HepG2 (cell line): ENCODE measurements around the gene ZC3H7B. TPM values are rescaled to one million over a fixed set of nuclear protein-coding genes. Genes with fewer than 3 reads are reported as not detected.

Experiments used
- ATAC-seq: fragments of 200-7000 bp; cut with Tn5 transposase; 3 replicates; pipeline ENCODE4 v1.9.1; 2020; ENCODE audit warnings: mild to moderate bottlenecking, moderate library complexity
- BruUV-seq: library from RNA; stranded (reverse); fragments of 400-500 nt; replicated peaks from 2 replicates; lab custom pipeline; 2021; lab: Mats Ljungman, UMichigan
- CTCF ChIA-PET: fragments of 300-600 bp; formaldehyde crosslinking; extraction: SDS; loops from one replicate; lab custom pipeline; 2021; ENCODE audit warnings: low total read pairs, inconsistent platforms, low intra/inter-chr PET ratio; lab: Yijun Ruan, JAX
- POLR2A ChIA-PET: fragments of 350-600 bp; sonication (Branson Sonifier 250); formaldehyde crosslinking; loops from one replicate; lab custom pipeline; 2020; ENCODE audit warnings: antibody characterized with exemption, inconsistent platforms; lab: Yijun Ruan, JAX
- DNase-seq: peaks from one replicate; pipeline ENCODE4 v3.0.0-alpha.2; 2015; ENCODE audit warnings: low spot score
- FAIRE-seq: peaks from 3 replicates; lab custom pipeline; 2011; peaks lifted over from hg19 to GRCh38; lab: Jason Lieb, UNC
- H2AFZ ChIP-seq: one replicate; pipeline ENCODE4 v1.6.1; 2011; ENCODE audit warnings: low read length, inconsistent platforms
- H3K27ac ChIP-seq: fragments of 300-600 bp; 3 replicates; pipeline ENCODE4 v1.8.0; 2011; ENCODE audit warnings: mixed run types, mild to moderate bottlenecking, mixed read lengths, low read length, inconsistent platforms; ENCODE audit not compliant: insufficient read depth; ENCODE audit errors: extremely low read length
- H3K27me3 ChIP-seq, 2 experiments: fragments of 200-600 bp in 1 of 2; 2 replicates in 1 of 2; 3 replicates in 1 of 2; pipeline versions ENCODE4 v1.6.0 to v1.8.0; 2011; ENCODE audit warnings: low read length in 2 of 2, mild to moderate bottlenecking in 2 of 2, moderate library complexity in 2 of 2, inconsistent platforms in 1 of 2; ENCODE audit not compliant: insufficient read depth in 2 of 2, control insufficient read depth in 1 of 2
- H3K36me3 ChIP-seq, 2 experiments: fragments of 200-600 bp in 1 of 2; replicated peaks in 1 of 2; 2 replicates in 1 of 2; 3 replicates in 1 of 2; pipeline versions ENCODE4 v1.5.1 to v1.8.0; 2011; ENCODE audit warnings: low read length in 2 of 2, inconsistent platforms in 1 of 2; ENCODE audit not compliant: insufficient read depth in 2 of 2, control insufficient read depth in 1 of 2
- H3K4me1 ChIP-seq: 2 replicates; pipeline ENCODE4 v1.5.1; 2012; ENCODE audit warnings: low read length, inconsistent platforms; ENCODE audit not compliant: insufficient read depth
- H3K4me2 ChIP-seq: 2 replicates; pipeline ENCODE4 v1.6.0; 2011; ENCODE audit warnings: low read depth, low read length, inconsistent platforms
- H3K4me3 ChIP-seq, 3 experiments: fragments of 200-600 bp in 1 of 3; sonication (generic), shearing (Covaris generic) in 1 of 3; replicated peaks in 1 of 3; 2 replicates each; pipeline ENCODE4 v1.5.1; 2011 to 2016; ENCODE audit warnings: low read length in 3 of 3, inconsistent platforms in 2 of 3, low read depth in 2 of 3, mild to moderate bottlenecking in 2 of 3, control low read depth in 1 of 3, mixed read lengths in 1 of 3; ENCODE audit not compliant: insufficient read depth in 1 of 3
- H3K79me2 ChIP-seq: one replicate; pipeline ENCODE4 v1.6.1; 2011; ENCODE audit warnings: low read length, inconsistent platforms; ENCODE audit not compliant: insufficient read depth
- H3K9ac ChIP-seq: 2 replicates; pipeline ENCODE4 v1.6.0; 2011; ENCODE audit warnings: mild to moderate bottlenecking, low read depth, low read length, inconsistent platforms; ENCODE audit not compliant: insufficient read depth
- H3K9me3 ChIP-seq: 2 replicates; pipeline ENCODE4 v1.5.1; 2012; ENCODE audit warnings: mild to moderate bottlenecking, low read length
- H4K20me1 ChIP-seq: 2 replicates; pipeline ENCODE4 v1.6.0; 2011; ENCODE audit warnings: inconsistent platforms, mild to moderate bottlenecking, low read length, moderate library complexity; ENCODE audit not compliant: insufficient read depth
- DMAP1 ChIP-seq: IDR thresholded peaks from 2 replicates; pipeline ENCODE4 v1.6.1; 2016
- ZNF138 ChIP-seq: sonication (generic); formaldehyde crosslinking; IDR thresholded peaks from 2 replicates; pipeline ENCODE4 v1.5.0; 2020; ENCODE audit warnings: mild to moderate bottlenecking, low read depth, missing genetic modification reagents
- ZNF292 ChIP-seq: sonication (generic); formaldehyde crosslinking; IDR thresholded peaks from 2 replicates; pipeline ENCODE4 v1.8.1; 2022; ENCODE audit warnings: mild to moderate bottlenecking, low read depth, missing genetic modification reagents, borderline replicate concordance
- WGBS: methylation state at CpG from one replicate; pipeline ENCODE4 v1.1.6; 2017; ENCODE audit warnings: low lambda C conversion rate; 5-methylcytosine and 5-hydroxymethylcytosine counted together
- in situ Hi-C: cut with HindIII; loops from 2 replicates; pipeline ENCODE4 v1.10.0; 2017; ENCODE audit warnings: low pct_unique_long_range_greater_than_20kb; ENCODE audit not compliant: extremely low pct_ligation_motif_present
- intact Hi-C: fragments of 100-400 bp; cut with micrococcal nuclease; formaldehyde crosslinking; loops from one replicate; pipeline ENCODE4 v1.10.0; 2022; ENCODE audit not compliant: unreplicated experiment
- polyA plus RNA-seq, 8 experiments: library from polyadenylated mRNA; depleted of rRNA in 3 of 8; stranded (reverse) in 7 of 8; unstranded in 1 of 8; fragments of >200 nt; fragmentation: Illumina TruSeq in 4 of 8; extraction: Trizol in 4 of 8; gene quantifications; 2 replicates each; pipeline versions ENCODE4 v1.2.1 to v1.2.3, GENCODE V29; 2011 to 2016; ENCODE audit warnings: low read depth in 4 of 8, missing spikeins in 1 of 8, mixed read lengths in 1 of 8; ENCODE audit not compliant: insufficient read depth in 1 of 8
- total RNA-seq, 5 experiments: library from RNA; depleted of rRNA; stranded (reverse); fragments of >200 nt; fragmentation: Illumina TruSeq; extraction: Trizol; gene quantifications; 2 replicates each; pipeline ENCODE4 v1.2.3, GENCODE V29; 2016; ENCODE audit warnings: low read depth in 1 of 5
- TF ChIP-seq, protein P1 (sequence below): sonication (generic); formaldehyde crosslinking; IDR thresholded peaks from 2 replicates; pipeline ENCODE4 v1.9.0; 2021; ENCODE audit warnings: missing genetic modification reagents, borderline replicate concordance
- TF ChIP-seq, protein P2 (sequence below): sonication (generic); formaldehyde crosslinking; IDR thresholded peaks from 2 replicates; pipeline ENCODE4 v1.5.0; 2020; ENCODE audit warnings: missing genetic modification reagents

The ZC3H7B gene
- total and polyA plus RNA-seq, 2 of the 13 experiments (the other 11 are each of a cell fraction or from before 2014, with no cell fraction given) = 26.4 to 37.2 TPM

DNA sequence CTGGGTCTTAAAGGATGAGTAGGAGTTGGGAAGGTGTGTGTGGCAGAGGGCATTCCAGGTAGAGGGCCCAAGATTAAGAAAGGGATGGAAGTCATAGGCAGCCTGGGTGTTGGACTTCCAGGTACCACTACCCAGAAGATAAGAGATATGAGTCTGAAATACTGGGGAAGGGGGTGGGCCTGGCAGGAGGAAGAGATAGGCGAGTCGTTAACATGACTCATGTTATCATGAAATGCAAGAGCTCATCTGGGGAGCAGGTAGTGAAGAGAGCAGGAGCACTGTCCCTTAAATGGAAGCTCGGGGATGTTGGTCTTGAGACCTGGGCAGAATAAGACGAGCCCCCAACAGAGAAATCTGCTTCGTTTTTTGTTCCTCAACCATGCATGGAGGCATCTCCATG is 10.2 kb downstream of the ZC3H7B start:
- WGBS = 100% methylated on average over 5 of the region's 5 CpGs
- Histone ChIP-seq H3K4me1 (peaks cover 31% of the 10 kb centered on the region), H3K79me2 (peaks cover 57% of the 10 kb centered on the region), H3K27me3 (no peaks in the 10 kb centered on the region), H3K27ac (no peak overlapping the region), H3K4me2 (no peak overlapping the region), H3K9ac (no peak overlapping the region), H2AFZ (no peak overlapping the region), H3K4me3 (no peak overlapping the region), H3K36me3 (peaks cover 2 to 15% of the 10 kb centered on the region in 2 experiments; a peak in 4 of 5 replicates), H4K20me1 (no peaks in the 10 kb centered on the region)
- ATAC-seq (no peak), DNase-seq (no peak)
- no TSS peak for BruUV-seq
- CTCF ChIA-PET = no interaction called here
- in situ Hi-C loops (no loop called here), intact Hi-C loops (no loop called here)
- POLR2A ChIA-PET = interaction anchor here (1.0 kb wide), 1 partner anchor 65 kb away, joined by 3 read pairs; no protein-coding TSS in a partner anchor
- TF ChIP-seq, protein P1, sequence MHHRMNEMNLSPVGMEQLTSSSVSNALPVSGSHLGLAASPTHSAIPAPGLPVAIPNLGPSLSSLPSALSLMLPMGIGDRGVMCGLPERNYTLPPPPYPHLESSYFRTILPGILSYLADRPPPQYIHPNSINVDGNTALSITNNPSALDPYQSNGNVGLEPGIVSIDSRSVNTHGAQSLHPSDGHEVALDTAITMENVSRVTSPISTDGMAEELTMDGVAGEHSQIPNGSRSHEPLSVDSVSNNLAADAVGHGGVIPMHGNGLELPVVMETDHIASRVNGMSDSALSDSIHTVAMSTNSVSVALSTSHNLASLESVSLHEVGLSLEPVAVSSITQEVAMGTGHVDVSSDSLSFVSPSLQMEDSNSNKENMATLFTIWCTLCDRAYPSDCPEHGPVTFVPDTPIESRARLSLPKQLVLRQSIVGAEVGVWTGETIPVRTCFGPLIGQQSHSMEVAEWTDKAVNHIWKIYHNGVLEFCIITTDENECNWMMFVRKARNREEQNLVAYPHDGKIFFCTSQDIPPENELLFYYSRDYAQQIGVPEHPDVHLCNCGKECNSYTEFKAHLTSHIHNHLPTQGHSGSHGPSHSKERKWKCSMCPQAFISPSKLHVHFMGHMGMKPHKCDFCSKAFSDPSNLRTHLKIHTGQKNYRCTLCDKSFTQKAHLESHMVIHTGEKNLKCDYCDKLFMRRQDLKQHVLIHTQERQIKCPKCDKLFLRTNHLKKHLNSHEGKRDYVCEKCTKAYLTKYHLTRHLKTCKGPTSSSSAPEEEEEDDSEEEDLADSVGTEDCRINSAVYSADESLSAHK (CRISPR knock-in tag) = no peak
- no peak for TF ChIP-seq ZNF138 (CRISPR knock-in tag)
- TF ChIP-seq ZNF292 (CRISPR knock-in tag) = no peak
- no peak for TF ChIP-seq DMAP1 (CRISPR knock-in tag)
- TF ChIP-seq, protein P2, sequence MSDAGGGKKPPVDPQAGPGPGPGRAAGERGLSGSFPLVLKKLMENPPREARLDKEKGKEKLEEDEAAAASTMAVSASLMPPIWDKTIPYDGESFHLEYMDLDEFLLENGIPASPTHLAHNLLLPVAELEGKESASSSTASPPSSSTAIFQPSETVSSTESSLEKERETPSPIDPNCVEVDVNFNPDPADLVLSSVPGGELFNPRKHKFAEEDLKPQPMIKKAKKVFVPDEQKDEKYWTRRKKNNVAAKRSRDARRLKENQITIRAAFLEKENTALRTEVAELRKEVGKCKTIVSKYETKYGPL (CRISPR knock-in tag) = no peak
- TF ChIP-seq, all 625 proteins: peak for 0
- no peak for FAIRE-seq
- no peaks in the 10 kb centered on the region for H3K9me3 ChIP-seq
